Retina (tissue), 1 donor: ENCODE results near the gene DSCAML1.

Experiments
- DNase-seq: peaks from one replicate; pipeline ENCODE4 v3.0.0-alpha.2; 2016

Gene DSCAML1

GRCh38 chr11:117572671-117573070 lies 224.3 kb downstream of the DSCAML1 start:
- no peak for DNase-seq

GRCh38 chr11:117572129-117572528 lies 224.9 kb downstream of the DSCAML1 start:
- DNase-seq: no peak

GRCh38 chr11:117570701-117571100 lies 226.3 kb downstream of the DSCAML1 start:
- DNase-seq: no peak

- no peak for DNase-seq
These were observed 227.1 kb downstream of the DSCAML1 start for GRCh38 chr11:117569911-117570310.

- no peak for DNase-seq
These were observed 231.3 kb downstream of the DSCAML1 start for GRCh38 chr11:117565709-117566108.

- DNase-seq: no peak
These were observed 232.7 kb downstream of the DSCAML1 start for GRCh38 chr11:117564321-117564720.

DNA sequence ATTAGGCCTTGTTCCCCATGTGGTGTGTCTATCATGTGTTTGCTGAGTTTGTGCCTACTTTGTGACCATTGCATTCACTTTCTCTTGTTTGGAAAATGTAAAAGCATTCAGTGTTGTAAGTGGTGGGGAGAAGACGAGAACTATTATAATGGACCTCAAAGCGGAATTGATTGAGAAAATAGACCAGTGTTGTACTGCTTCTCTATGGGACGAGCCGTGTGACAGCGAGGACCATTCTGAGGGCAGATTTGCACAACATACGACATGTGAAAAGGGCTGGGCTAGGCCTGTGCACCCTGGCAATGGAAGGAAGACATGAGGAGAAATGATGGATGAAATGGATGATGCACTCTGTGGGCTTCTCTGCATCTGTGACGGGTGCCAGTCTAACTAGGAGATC lies 233.5 kb downstream of the DSCAML1 start:
- DNase-seq: no peak

- no peak for DNase-seq
These were observed 234.9 kb downstream of the DSCAML1 start for GRCh38 chr11:117562136-117562535.

DNA sequence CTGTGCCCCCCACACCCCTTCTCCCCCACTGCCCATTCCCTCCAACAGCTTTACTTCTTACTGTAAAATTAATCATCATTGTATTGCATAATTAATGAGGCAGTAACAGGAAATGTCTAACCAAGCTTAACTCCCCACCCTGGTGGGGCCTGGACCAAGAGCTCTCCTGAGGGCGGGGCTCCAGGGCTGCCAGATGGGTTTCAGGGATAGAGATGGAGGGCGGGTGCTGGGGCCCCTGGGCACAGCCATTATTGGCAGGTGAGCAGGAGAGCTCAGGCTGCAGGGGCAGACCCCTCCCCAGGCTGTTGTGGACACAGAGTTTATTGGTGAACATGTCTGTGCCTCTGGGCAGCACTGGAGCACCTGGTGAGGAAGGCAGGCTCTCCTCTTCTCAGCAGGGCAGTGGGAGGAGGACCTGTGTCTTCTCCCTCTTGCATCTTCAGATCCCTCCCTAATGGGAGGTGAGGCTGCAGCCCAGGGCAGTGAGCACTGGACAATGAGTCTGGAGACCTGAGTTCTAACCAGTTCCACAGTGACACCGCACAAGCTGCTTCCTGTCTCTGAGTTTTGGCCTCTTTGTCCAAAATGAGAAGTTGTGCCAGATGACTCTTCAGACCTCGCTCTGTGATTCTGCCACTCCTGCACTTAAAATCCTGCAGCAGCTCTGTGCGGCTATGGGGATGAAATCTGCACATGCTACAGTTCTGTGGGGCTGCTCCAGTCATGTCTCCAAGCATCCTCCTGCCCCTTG lies 236.1 kb downstream of the DSCAML1 start:
- DNase-seq: no peak

- DNase-seq: no peak
These were observed 237.3 kb downstream of the DSCAML1 start for GRCh38 chr11:117559698-117560097.

DNA sequence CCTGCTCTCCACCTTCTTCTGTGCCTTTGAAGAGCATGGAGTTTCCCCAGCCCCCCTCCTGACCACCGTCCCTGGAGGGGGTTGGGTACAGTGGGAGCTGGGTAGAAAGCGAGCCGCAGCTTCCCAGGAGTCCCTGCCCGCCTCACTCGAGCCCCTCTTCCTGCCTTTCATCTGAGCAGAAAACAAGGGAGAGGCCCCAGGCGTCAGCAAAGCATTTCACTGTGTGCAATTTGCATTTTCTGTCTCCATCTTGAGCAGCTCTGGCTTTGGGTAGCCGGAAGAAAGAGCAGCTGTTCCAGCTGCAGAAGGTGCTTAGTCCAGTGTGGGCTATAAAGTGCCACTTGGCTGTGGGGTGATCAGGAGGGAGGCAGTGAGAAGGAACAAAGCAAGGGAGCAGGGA lies 239.7 kb downstream of the DSCAML1 start:
- peak; percentile 41 for DNase-seq

GRCh38 chr11:117554601-117555333 lies 242.2 kb downstream of the DSCAML1 start:
- DNase-seq: no peak

DNA sequence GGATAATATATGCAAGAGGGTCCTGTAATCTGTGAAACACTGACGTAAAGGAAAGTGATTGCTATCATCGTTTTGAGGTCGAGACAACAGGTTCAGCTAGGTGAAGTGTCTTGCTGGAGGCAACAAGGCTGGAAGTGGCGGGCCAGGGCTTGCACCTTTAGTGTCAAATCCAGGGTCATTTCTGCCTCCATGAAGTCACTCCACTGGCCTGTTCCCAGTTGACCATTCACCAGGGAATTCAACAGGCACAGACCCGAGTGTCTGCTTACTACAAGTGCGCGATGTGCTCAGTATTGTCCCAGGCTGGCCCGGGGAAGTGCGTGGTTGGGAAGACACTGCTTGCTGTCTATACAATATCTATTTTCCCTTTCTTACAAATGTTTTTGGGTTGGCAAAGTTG lies 244.4 kb downstream of the DSCAML1 start:
- no peak for DNase-seq

DNA sequence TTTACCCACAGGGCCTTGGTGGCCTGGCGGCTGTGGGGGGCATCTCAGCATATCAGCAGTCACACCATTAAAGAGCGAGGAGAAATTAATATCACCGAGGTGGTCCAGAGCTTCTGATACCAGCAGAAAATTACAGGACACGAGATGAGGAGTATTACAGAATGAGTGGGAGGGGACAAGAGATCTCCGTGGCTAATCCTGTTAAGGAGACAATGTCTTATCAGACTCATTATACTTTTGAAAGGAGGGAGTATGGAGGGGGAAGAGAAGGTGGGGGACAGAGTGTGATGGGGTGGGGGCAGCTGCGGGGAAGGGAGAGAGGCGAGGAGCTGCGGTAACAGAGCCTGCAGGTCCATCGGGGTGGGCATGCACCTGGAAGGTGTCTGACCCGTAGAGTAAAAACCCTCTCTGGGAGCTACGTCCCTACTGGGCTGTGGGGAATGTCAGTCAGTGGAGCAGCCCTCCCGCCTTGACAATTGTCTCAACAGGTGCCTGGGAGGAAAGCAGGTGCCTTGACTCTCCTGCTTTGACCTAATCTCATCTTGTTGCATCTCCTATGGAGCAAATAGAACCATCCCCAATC lies 245.2 kb downstream of the DSCAML1 start:
- DNase-seq: no peak

DNA sequence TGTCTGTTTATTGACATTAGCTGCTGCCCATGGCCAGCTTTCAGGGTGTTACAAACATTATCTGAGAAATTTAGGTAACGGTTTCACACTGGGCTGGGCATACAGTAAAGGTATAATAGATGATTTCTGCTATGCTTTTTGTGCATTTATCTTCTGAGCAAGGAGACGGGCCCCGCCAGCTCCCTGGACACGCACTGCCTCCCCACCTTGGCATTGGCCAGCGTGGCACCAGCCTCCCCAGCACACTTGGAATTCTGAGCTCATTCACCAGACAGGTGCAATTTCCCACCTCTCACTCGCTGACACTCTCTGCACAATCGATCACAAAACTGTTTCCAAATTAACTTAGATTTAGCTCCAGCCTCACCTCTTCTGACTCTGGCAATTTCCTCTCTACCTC lies 246.6 kb downstream of the DSCAML1 start:
- DNase-seq: no peak

DNA sequence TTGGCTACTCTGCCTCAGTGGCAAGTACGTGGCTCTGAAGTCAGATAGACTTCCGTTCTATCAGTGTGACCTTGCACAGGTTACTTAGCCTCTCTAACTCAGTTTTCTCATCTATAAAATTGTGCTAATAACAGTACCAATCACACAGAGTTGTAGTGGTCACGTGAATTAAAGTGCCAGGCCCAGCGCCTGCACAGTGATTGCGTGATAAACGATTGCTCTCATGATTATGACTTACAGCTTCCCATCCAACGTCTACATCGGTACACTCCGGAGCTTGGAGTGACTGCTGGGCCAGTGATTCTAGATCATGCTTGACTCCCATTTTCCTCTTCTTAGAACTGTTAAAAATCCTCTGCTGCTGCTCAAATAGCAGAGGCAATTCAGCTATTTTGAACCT lies 247.6 kb downstream of the DSCAML1 start:
- DNase-seq: no peak

DNA sequence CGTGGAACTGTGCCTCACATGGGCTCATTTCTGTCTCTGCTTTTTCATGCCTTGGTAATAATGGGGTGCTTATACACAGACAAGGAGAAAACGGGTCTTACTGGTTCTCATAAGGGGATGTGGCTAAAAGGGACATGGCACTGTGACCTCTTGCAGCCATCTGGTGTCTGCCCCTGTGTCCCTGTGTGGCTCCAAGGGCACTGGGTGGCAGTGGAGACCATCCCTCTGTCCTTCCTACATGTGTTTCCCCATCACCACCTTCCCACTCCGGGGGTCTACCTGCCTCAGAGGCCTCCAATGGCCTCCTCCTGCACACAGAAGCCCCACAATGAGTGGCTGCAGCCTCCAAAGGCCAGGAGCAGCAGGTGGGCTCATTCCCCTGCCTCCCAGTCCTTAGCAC lies 248.1 kb downstream of the DSCAML1 start:
- DNase-seq: no peak

DNA sequence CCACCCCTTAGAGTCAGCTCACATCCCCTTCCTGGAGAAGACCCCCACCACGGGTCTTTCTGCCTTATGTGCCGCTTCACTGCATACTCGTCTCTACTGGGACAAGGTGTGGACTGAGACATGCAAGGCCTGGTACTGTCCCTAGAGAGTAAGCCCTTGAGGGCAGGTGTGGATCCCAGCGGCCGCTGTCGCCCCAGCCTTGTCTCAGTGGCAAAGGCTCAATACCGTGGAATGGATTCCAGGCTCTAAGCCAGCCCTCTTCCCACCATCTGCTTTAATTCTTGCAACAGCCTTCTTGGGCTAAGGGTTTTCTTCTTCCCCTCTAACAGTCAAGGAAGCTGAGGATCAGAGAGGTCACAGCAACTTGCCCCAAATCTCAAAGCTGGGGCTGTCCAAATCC lies 249.1 kb downstream of the DSCAML1 start:
- no peak for DNase-seq

DNA sequence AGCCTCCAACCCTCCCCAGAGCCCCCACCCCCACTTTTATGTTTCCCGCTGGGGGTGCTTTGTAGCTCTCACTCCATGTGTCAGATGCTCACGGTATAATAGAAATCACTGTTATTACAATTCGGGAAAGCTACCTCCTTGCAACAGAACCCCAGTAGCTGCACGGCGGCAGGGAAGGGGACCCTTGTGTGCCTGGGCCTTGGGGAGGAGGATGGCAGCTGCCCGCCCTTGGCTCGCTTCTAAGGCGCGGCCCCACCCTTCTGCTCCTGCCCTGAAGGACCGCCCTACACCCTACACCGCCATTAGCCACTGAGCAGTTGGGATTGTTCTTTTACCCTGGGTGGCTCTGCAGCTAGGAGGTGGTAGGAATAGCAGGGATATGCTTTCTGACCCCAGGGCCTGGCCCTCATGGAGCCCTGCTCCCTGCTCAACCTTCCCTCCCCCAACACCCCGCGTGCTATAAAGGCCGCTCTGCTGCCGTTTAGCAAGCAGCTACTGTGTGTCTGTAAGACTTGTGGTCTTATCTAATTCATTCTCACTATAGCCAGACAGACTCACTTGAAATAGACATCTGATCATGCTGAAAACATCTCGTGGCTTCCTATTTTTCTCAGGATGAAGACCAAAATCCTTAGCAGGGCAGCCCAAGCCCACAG lies 249.7 kb downstream of the DSCAML1 start:
- DNase-seq: peak; percentile 40

DNA sequence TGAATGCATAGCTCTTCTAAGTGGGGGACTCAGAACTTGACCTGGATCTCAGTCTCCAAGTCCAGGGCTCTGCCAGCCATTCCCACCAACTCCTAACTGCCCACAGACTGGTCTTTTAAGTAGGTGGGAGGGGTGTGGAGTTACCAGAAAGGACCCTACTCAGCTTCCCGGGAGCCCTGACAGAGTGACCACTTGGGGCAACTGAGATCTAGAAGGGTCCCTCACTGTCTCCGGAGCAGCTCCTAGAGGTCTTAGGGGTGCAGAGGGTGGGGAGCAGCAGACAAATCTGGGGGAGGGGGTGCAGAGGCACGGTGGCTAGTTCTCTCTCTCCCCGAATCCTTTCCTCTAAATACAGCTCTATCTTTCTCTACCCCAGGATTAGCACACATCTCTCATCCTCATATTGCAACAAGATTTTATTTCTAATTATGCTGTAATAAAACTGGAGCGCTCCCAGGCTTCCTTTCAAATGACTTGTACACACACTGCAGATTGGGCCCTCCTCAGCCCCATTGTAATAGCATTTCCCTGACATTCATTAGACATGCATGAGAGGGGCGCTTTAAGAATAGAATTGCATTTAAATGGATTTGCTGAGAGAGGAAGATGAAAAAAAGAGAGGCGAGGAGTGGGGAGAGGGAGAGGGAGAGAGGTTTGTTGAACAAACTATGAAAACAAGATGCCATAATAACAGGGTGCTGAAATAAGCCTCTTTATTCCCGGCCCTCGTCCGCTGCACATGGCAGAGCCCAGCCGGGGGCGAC lies 250.4 kb downstream of the DSCAML1 start:
- DNase-seq: no peak

GRCh38 chr11:117545706-117546105 lies 251.3 kb downstream of the DSCAML1 start:
- DNase-seq: no peak

- no peak for DNase-seq
These were observed 252.8 kb downstream of the DSCAML1 start for GRCh38 chr11:117544130-117544800.
